T-helper 1 cell treated with Interleukin-12 subunit alpha and Interleukin-12 subunit beta and Interleukin-4 antibody, amounts not matched to agents 30 μg/mL and 1 μg/mL, for 36 hours (primary cell): ENCODE data around the gene HBB.
"Not testable (repeated sequence)": the region's sequence is repeated elsewhere in the genome, so short reads cannot be mapped to it uniquely, and the experiment has no call there.

Experiments used
- H3K27ac Mint-ChIP-seq: one replicate; pipeline ENCODE4 v1.8.0; 2021; ENCODE audit warnings: mild to moderate bottlenecking, mixed read lengths
- H3K27me3 Mint-ChIP-seq: one replicate; pipeline ENCODE4 v1.8.0; 2021; ENCODE audit warnings: low read depth, mixed read lengths
- H3K36me3 Mint-ChIP-seq: one replicate; pipeline ENCODE4 v1.8.0; 2021; ENCODE audit warnings: low read depth, mixed read lengths
- H3K4me1 Mint-ChIP-seq: one replicate; pipeline ENCODE4 v1.8.0; 2021; ENCODE audit warnings: low read depth, mixed read lengths
- H3K4me3 Mint-ChIP-seq: one replicate; pipeline ENCODE4 v1.8.0; 2021; ENCODE audit warnings: mild to moderate bottlenecking, moderate library complexity, mixed read lengths
- H3K9me3 Mint-ChIP-seq: one replicate; pipeline ENCODE4 v1.8.0; 2021; ENCODE audit warnings: mixed read lengths

The HBB gene

DNA sequence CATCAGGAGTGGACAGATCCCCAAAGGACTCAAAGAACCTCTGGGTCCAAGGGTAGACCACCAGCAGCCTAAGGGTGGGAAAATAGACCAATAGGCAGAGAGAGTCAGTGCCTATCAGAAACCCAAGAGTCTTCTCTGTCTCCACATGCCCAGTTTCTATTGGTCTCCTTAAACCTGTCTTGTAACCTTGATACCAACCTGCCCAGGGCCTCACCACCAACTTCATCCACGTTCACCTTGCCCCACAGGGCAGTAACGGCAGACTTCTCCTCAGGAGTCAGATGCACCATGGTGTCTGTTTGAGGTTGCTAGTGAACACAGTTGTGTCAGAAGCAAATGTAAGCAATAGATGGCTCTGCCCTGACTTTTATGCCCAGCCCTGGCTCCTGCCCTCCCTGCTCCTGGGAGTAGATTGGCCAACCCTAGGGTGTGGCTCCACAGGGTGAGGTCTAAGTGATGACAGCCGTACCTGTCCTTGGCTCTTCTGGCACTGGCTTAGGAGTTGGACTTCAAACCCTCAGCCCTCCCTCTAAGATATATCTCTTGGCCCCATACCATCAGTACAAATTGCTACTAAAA is at the start of gene HBB:
TSS of gene HBB (minus strand) at position 340 of the 579 bp plus-strand sequence. CDS start at position 290, 50 bp downstream.
- no peaks in the 10 kb centered on the region for H3K9me3 Mint-ChIP-seq
- no peaks in the 10 kb centered on the region for H3K27me3 Mint-ChIP-seq
- H3K4me3 Mint-ChIP-seq, result no peak within 1 kb of the TSS
- no peaks in the 10 kb centered on the region for H3K36me3 Mint-ChIP-seq
- no peak within 1 kb of the TSS for H3K27ac Mint-ChIP-seq
- no peaks in the 10 kb centered on the region for H3K4me1 Mint-ChIP-seq

DNA sequence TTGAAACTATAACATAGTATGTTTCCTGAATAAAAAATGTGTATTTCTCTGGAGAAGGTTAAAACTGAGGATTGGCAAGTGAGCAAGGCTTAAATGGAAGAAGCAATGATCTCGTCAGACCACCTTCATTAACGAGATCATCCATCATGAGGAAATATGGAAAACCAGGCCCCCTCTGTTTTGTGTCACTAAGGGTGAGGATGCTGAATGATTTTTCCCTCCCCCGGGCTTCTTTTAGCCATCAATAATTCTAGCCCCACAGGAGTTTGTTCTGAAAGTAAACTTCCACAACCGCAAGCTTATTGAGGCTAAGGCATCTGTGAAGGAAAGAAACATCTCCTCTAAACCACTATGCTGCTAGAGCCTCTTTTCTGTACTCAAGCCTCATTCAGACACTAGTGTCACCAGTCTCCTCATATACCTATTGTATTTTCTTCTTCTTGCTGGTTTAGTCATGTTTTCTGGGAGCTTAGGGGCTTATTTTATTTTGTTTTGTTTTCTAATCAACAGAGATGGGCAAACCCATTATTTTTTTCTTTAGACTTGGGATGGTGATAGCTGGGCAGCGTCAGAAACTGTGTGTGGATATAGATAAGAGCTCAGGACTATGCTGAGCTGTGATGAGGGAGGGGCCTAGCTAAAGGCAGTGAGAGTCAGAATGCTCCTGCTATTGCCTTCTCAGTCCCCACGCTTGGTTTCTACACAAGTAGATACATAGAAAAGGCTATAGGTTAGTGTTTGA is 48.7 kb upstream of the HBB start:
- Mint-ChIP-seq H3K9me3 (no peaks in the 10 kb centered on the region), H3K4me1 (peaks cover 1% of the 10 kb centered on the region), H3K27ac (no peak overlapping the region), H3K4me3 (no peak overlapping the region), H3K36me3 (no peaks in the 10 kb centered on the region), H3K27me3 (no peaks in the 10 kb centered on the region)

DNA sequence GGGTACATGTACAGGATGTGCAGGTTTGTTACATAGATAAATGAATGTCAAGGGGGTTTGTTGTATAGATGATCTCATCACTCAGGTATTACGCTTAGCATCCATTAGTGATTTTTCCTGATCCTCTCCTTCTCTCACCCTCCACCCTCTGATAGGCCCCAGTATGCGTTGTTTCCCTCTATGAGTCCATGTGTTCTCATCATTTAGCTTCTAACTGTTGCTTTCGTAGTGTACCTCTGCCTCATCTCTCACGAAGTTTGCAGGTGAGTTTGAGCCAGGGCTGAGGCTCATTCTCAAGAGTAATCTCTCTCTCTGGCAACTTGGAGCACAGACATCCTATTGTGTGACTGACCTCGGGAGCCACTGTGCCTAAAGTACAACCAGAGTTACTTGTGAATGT is 47.5 kb upstream of the HBB start:
- Mint-ChIP-seq H3K4me1 (no peaks in the 10 kb centered on the region), H3K36me3 (no peaks in the 10 kb centered on the region), H3K27ac (no peak overlapping the region), H3K9me3 (no peaks in the 10 kb centered on the region), H3K27me3 (no peaks in the 10 kb centered on the region), H3K4me3 (no peak overlapping the region)

DNA sequence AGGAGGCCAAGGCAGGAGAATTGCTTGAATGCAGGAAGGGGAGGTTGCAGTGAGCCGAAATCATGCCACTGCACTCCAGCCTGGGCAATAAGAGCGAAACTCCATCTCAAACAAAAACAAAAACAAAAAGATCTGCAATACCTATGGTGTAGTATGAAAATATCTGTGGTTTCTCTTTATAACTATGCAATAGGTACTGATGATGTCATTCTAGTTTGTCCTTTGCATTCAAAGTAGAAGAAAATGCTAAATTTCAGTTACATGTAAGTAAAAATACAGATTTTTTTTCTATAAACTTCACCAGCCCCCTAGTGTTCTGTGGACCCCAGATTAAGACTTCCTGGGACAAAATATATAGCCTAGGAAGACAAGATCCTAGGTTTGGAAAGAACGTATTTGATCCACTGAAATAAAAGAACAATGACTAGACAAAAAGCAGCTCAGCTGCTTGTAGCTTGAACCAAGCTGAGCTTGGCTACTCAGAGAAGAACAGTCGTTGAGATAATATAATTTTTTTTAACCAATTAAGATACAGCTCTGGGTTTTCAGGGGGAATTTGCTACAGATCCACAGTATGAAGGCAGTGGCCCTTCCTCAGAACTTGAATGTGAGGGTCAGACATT is 45.6 kb upstream of the HBB start:
- H3K27ac Mint-ChIP-seq, result no peak overlapping the region

DNA sequence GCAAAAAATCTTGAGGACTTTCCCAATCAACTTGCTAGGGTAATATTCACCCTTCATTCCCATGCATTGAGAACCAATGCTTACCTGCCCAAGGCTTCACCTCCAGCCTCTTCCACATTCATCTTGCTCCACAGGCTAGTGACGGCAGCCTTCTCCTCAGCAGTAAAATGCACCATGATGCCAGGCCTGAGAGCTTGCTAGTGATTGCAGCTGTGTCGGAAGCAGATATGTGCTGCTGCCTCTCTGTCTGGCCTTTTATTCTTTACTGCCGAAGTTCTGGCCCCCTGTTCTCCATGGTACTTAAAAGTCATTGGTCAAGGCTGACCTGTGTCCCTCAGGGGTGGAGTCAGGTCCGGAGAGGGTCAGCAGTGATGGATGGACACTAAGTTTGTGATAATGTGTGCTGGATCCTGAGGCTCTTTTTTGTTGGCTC is 42.9 kb upstream of the HBB start, which contains the start of gene HBE1:
TSS of gene HBE1 (minus strand) at position 231 of the 433 bp plus-strand sequence. CDS start at position 176, 55 bp downstream.
- Mint-ChIP-seq H3K4me3 (no peak within 1 kb of the TSS), H3K27ac (no peak within 1 kb of the TSS), H3K27me3 (no peaks in the 10 kb centered on the region), H3K36me3 (no peaks in the 10 kb centered on the region), H3K4me1 (no peaks in the 10 kb centered on the region), H3K9me3 (no peaks in the 10 kb centered on the region)

More for the DNA sequence above, 45.6 kb upstream of the HBB start:
- H3K27me3 Mint-ChIP-seq, result no peaks in the 10 kb centered on the region
- H3K4me1 Mint-ChIP-seq, result no peaks in the 10 kb centered on the region
- no peak overlapping the region for H3K4me3 Mint-ChIP-seq
- no peaks in the 10 kb centered on the region for H3K36me3 Mint-ChIP-seq
- H3K9me3 Mint-ChIP-seq, result no peaks in the 10 kb centered on the region

DNA sequence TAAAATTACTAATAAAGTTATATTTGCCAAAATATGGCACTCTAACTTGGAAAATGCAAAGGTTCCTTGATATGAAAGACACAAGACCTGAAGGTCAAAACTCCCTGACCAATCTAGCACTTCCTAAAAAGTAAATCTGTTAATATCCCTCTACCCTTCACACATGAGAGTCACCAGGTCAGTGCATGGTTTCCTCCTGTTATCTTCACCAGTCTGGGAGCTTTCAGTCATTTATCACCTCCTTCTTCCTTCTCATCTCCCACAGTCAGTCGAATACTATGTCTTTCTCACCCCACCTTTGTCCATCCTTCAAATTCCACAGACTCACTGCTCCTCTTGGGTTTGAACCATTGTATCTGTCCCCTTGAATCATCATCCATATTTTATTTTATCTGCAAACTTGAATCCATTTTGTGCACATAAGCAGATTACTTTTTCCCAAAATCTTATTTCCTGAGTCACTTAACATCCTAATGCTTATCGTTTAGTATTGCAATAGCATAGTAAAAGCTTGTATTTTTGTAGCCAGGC is 40.2 kb upstream of the HBB start:
- no peaks in the 10 kb centered on the region for H3K36me3 Mint-ChIP-seq
- no peaks in the 10 kb centered on the region for H3K9me3 Mint-ChIP-seq
- H3K27me3 Mint-ChIP-seq, result peaks cover 3% of the 10 kb centered on the region
- no peaks in the 10 kb centered on the region for H3K4me1 Mint-ChIP-seq
- H3K27ac Mint-ChIP-seq, result no peak overlapping the region
- no peak overlapping the region for H3K4me3 Mint-ChIP-seq

DNA sequence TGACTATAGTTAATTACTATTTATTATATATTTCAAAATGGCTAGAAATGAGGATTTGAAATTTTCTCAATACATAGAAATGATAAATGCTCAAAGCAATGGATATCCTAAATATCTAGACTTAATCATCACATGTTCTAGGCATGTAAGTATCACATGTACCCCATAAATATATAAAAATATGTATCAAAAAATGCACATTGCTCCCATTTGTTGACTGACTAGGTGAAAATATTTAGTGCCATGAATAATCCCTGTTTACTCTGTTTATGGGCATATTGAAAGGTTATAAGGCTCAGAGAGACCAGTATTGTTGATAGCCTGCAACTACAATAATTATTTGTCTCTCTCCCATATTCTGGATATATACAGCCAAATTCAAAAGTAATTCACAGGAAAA is 39.7 kb upstream of the HBB start:
- Mint-ChIP-seq H3K36me3 (no peaks in the 10 kb centered on the region), H3K4me1 (no peaks in the 10 kb centered on the region), H3K27ac (no peak overlapping the region), H3K27me3 (peaks cover 3% of the 10 kb centered on the region), H3K9me3 (no peaks in the 10 kb centered on the region), H3K4me3 (no peak overlapping the region)

DNA sequence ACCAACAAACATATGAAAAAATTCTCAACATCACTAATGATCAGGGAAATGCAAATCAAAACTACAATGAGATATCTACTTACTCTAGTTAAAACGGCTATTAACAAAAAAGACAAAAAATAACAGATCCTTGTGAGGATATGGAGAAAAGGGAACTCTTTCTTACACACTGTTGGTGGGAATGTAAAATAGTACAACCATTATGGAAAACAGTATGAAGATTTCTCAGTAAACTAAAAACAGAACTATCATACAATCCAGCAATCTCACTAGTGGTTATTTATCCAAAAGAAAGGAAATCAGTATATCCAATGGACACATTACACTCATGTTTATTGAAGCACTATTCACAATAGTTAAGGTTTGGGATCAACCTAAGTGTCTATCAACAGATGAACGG is 39.0 kb upstream of the HBB start:
- Mint-ChIP-seq H3K27ac (no peak overlapping the region), H3K36me3 (no peaks in the 10 kb centered on the region), H3K27me3 (peaks cover 3% of the 10 kb centered on the region), H3K9me3 (no peaks in the 10 kb centered on the region), H3K4me3 (no peak overlapping the region), H3K4me1 (no peaks in the 10 kb centered on the region)

DNA sequence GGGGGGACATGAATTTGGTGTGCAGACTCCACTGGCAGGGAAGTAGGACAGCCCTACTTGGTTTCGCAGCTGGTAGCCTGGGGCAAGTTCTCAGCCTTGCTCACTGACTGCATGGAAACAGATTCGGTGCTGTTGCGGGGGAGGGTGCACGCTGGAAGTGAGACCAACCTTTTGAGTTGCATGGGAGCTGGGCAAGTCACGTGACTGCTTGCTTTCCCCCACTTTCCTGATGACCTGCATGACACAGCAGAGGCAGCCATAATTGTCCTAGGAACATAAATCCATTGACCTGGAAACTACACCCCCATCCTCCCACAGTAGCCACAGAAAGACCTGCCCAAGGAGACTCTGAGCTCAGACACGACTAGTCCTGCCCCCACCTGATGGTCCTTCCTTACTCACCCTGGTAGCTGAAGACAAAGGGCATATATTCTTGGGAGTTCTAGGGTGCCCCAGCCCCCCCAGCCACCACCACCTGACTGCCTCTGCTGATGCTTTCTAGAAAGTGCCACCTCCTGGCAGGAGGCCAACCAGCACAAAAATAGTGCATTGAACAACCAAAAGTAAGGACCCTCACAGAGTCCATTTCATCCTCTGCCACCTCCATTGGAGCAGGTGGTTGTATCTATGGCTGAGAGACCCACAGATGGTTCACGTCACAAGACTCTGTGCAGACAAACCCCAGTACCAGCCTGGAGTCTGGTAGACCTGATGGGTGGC is 31.8 kb upstream of the HBB start:
- Mint-ChIP-seq H3K27me3 (peaks cover 3% of the 10 kb centered on the region), H3K4me1 (no peaks in the 10 kb centered on the region), H3K27ac (no peak overlapping the region), H3K9me3 (no peaks in the 10 kb centered on the region), H3K4me3 (no peak overlapping the region), H3K36me3 (no peaks in the 10 kb centered on the region)

DNA sequence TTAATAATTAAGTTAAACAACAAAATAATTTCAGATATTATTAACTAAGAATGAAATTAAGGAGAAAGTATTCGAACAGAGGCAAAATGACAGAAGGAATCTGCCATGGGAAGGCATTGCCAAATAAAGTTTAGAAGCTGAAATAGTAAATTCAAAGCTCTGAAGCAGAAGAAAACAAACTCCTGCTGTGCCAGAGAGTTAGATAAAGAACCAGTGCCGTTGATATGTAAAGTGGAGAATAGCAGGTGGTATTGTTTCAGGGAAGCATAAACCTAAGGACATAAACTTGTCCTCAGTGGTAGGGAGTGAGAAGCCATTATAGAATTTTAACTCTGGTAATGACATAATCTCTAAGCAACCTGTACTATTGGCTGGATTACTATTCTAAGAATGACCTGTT is 30.4 kb upstream of the HBB start:
- no peaks in the 10 kb centered on the region for H3K9me3 Mint-ChIP-seq
- no peaks in the 10 kb centered on the region for H3K36me3 Mint-ChIP-seq
- H3K27ac Mint-ChIP-seq, result no peak overlapping the region
- no peak overlapping the region for H3K4me3 Mint-ChIP-seq
- no peaks in the 10 kb centered on the region for H3K4me1 Mint-ChIP-seq
- no peaks in the 10 kb centered on the region for H3K27me3 Mint-ChIP-seq

DNA sequence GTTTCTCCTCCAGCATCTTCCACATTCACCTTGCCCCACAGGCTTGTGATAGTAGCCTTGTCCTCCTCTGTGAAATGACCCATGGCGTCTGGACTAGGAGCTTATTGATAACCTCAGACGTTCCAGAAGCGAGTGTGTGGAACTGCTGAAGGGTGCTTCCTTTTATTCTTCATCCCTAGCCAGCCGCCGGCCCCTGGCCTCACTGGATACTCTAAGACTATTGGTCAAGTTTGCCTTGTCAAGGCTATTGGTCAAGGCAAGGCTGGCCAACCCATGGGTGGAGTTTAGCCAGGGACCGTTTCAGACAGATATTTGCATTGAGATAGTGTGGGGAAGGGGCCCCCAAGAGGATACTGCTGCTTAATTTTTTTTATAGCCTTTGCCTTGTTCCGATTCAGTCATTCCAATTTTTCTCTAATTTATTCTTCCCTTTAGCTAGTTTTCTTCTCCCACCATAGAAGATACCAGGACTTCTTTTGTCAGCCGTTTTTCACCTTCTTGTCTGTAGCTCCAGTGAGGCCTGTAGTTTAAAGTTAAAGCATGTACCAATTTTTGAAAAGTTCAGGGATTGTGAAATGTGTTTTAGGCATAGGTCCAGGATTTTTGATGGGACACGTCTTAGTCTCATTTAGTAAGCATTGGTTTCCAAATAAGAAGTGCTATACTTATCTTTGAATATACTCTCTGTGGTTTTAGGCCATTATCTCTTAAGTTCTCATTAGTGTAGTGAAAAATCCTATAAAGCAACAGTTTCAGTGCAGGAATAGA is 28.0 kb upstream of the HBB start, which contains the start of gene HBG2:
TSS of gene HBG2 (minus strand) at position 136 of the 768 bp plus-strand sequence. CDS start at position 83, 53 bp downstream.
- H3K36me3 Mint-ChIP-seq, H3K4me3 Mint-ChIP-seq, H3K27ac Mint-ChIP-seq, H3K27me3 Mint-ChIP-seq, H3K9me3 Mint-ChIP-seq, H3K4me1 Mint-ChIP-seq: not testable (repeated sequence)

DNA sequence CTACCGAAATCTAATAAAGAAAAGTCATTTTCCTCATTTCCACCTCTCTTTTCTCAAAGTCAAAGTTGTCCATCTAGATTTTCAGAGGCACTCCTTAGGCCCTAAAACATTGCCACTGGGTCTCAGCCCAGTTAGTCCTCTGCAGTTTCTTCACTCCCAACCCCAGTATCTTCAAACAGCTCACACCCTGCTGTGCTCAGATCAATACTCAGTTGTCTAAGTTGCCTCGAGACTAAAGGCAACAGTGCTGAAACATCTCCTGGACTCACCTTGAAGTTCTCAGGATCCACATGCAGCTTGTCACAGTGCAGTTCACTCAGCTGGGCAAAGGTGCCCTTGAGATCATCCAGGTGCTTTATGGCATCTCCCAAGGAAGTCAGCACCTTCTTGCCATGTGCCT is 27.2 kb upstream of the HBB start:
- H3K9me3 Mint-ChIP-seq, H3K27me3 Mint-ChIP-seq, H3K27ac Mint-ChIP-seq, H3K4me1 Mint-ChIP-seq, H3K4me3 Mint-ChIP-seq, H3K36me3 Mint-ChIP-seq: not testable (repeated sequence)

DNA sequence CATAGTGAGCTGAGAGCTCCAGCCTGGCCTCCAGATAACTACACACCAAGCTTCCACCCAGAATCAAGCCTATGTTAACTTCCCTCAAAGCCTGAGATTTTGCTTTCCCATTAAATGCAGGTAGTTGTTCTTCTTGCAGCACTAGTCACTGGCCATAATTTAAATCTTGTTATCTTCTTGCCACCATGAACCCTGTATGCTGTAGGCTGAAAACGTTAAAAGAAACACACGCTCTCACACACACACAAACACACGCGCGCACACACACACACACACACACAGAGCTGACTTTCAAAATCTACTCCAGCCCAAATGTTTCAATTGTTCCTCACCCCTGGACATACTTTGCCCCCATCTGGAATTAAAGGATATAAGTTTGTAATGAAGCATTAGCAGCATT is 26.6 kb upstream of the HBB start:
- not testable (repeated sequence) for H3K27me3 Mint-ChIP-seq, H3K9me3 Mint-ChIP-seq, H3K4me3 Mint-ChIP-seq, H3K27ac Mint-ChIP-seq, H3K4me1 Mint-ChIP-seq, H3K36me3 Mint-ChIP-seq

DNA sequence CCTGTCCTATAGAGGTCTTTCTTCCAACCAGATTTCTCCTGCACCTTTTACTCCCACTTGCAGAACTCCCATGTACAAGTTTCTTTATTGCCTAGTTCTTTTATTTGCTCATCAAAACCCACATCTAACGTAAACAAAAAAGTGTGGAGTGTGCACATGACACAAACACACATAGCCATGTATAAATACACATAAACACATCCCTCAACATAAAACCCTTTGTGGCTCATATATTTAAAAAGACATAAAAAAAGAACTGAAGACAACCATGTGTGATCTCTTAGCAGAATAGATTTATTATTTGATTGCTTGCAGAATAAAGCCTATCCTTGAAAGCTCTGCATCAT is 26.0 kb upstream of the HBB start:
- Mint-ChIP-seq H3K4me3 (no peak overlapping the region), H3K27me3 (no peaks in the 10 kb centered on the region), H3K36me3 (no peaks in the 10 kb centered on the region), H3K9me3 (no peaks in the 10 kb centered on the region), H3K4me1 (no peaks in the 10 kb centered on the region), H3K27ac (no peak overlapping the region)
